ENCODE data around the gene RFC2. TPM values are rescaled to one million over a fixed set of nuclear protein-coding genes. Genes with fewer than 3 reads are reported as not detected.

Gene RFC2
- total RNA-seq, 4 donors from 2014 or later = 5.8 to 23.1 (median 7.3) TPM

DNA sequence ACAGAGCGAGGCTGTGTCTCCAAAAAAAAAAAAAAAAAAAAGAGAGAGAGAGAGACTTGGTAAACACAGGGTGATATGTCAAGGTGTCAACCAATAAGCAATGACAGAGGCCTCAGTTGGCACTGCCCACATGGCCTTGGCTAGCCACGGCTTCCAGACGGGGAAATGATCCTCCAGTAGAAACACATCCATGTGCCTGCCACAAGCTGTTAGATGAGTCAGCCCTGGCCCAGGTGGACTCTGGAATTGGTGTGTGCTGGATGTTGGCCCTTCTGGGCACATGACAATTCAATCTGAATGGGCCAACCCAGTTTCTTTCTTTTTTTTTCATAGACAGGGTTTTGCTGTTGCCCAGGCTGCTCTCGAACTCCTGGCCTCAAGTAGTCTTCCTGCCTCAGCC is 13.7 kb downstream of the RFC2 start:
- Histone ChIP-seq H3K4me1 (peaks cover 0 to 3% (median 0%) of the 10 kb centered on the region in 4 donors), H3K4me3 (no peak overlapping the region), H3K9me3 (no peaks in the 10 kb centered on the region), H3K27ac (peak overlapping the region in 1 of 4 donors; percentile 1), H3K36me3 (peaks cover 0 to 77% (median 0%) of the 10 kb centered on the region in 3 donors), H3K27me3 (no peaks in the 10 kb centered on the region)
- DNase-seq = peak in 2 of 3 donors; percentile 80 to 88
- TF ChIP-seq, protein P1, sequence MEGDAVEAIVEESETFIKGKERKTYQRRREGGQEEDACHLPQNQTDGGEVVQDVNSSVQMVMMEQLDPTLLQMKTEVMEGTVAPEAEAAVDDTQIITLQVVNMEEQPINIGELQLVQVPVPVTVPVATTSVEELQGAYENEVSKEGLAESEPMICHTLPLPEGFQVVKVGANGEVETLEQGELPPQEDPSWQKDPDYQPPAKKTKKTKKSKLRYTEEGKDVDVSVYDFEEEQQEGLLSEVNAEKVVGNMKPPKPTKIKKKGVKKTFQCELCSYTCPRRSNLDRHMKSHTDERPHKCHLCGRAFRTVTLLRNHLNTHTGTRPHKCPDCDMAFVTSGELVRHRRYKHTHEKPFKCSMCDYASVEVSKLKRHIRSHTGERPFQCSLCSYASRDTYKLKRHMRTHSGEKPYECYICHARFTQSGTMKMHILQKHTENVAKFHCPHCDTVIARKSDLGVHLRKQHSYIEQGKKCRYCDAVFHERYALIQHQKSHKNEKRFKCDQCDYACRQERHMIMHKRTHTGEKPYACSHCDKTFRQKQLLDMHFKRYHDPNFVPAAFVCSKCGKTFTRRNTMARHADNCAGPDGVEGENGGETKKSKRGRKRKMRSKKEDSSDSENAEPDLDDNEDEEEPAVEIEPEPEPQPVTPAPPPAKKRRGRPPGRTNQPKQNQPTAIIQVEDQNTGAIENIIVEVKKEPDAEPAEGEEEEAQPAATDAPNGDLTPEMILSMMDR (IDR thresholded peaks at IDR 0.05) = no peak
- no peak for TF ChIP-seq POLR2A (IDR thresholded peaks at IDR 0.05)

DNA sequence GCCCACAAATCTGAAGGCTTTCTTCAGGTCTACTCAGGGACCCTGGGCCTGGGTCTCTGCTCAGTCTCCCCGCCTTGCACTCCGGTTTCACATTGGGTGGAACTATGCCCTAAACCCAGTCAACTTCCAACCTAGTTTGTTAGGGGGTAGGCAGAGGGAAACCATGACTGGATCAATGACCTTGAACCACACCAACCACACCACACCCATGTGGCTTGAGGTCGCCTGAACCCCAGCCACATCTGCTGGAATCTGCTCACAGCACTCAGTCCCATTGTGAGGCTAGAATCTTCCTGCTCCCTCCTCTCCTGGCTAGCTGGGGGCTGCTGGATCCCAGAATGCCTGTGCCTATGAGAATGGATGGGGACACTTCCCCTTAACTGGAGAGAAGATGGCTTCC is 17.9 kb downstream of the RFC2 start:
- no peak overlapping the region for H3K4me3 ChIP-seq
- no peak overlapping the region for H3K27ac ChIP-seq
- no peak for TF ChIP-seq POLR2A (IDR thresholded peaks at IDR 0.05)
- TF ChIP-seq, protein P1 (IDR thresholded peaks at IDR 0.05) = no peak
- peaks cover 0 to 73% (median 0%) of the 10 kb centered on the region in 3 donors for H3K36me3 ChIP-seq
- H3K9me3 ChIP-seq = no peaks in the 10 kb centered on the region
- no peaks in the 10 kb centered on the region for H3K4me1 ChIP-seq
- H3K27me3 ChIP-seq = no peaks in the 10 kb centered on the region
- DNase-seq = no peak

DNA sequence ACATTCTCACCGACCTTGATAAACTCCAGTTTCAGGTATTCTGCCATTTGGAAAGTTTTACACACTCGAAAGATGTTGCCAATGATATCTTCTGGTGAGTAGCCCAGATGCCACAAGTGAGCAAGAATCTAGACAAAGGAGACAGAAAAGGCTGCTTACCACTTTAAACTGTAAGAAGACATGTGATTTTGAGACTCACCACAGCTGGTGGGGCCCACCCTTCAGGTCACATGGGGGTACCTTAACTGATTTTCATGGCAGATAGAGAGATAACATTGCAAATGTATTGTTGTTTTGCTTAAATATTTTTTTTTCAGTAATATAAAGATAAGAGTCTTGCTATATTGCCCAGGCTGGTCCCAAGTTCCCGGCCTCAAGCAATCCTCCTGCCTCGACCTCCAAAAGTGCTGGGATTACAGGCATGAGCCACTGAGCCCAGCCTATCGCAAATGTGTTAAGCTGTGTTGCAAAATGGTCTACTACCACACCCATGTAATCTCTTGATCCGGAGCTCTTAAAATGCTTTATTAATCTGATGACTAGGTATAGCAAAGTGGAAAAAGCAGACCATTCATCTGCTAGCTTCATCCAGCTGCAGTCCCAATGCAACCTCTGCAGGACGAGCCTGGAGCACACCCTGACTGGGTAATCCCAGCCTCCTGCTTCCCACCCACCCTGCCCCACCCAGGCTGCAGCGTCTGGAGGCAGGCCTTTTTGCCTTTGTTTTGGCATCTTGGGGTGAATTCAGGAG is 18.5 kb downstream of the RFC2 start:
- Histone ChIP-seq H3K4me1 (no peaks in the 10 kb centered on the region), H3K27ac (no peak overlapping the region), H3K27me3 (no peaks in the 10 kb centered on the region), H3K9me3 (no peaks in the 10 kb centered on the region), H3K36me3 (peaks cover 0 to 73% (median 0%) of the 10 kb centered on the region in 3 donors), H3K4me3 (no peak overlapping the region)
- no peak for DNase-seq
- TF ChIP-seq POLR2A (IDR thresholded peaks at IDR 0.05) = no peak
- TF ChIP-seq, protein P1 (IDR thresholded peaks at IDR 0.05) = no peak

DNA sequence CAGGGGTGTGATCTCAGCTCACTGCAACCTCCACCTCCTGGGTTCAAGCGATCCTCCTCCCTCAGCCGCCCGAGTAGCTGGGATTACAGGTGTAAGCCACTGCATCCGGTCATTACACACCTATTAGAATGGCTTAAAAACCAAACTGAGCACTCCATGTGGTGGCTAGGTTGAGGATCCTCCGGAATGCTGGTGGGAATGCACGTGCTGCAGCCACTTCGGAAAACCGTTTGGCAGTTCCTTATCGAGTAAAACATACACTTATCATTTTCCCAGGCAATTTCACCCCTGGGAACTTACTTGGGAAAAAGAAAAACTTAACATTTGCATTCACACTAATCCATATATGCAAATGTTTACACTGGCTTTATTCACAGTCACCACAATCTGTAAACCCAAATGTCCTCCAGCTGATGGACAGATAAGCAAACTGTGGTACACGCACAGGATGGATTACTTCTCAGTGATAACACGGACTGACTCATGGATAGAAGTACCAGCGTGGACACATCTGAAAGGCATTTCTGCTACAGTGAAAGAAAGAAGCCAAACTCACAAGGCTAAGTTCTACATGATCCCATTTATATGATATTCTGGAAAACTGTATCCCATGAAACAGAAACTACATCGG is 20.4 kb downstream of the RFC2 start:
- Histone ChIP-seq H3K4me3 (no peak overlapping the region), H3K36me3 (peaks cover 0 to 61% (median 0%) of the 10 kb centered on the region in 3 donors), H3K27me3 (no peaks in the 10 kb centered on the region), H3K9me3 (no peaks in the 10 kb centered on the region), H3K27ac (no peak overlapping the region), H3K4me1 (no peaks in the 10 kb centered on the region)
- TF ChIP-seq, protein P1 (IDR thresholded peaks at IDR 0.05) = no peak
- no peak for TF ChIP-seq POLR2A (IDR thresholded peaks at IDR 0.05)
- no peak for DNase-seq

DNA sequence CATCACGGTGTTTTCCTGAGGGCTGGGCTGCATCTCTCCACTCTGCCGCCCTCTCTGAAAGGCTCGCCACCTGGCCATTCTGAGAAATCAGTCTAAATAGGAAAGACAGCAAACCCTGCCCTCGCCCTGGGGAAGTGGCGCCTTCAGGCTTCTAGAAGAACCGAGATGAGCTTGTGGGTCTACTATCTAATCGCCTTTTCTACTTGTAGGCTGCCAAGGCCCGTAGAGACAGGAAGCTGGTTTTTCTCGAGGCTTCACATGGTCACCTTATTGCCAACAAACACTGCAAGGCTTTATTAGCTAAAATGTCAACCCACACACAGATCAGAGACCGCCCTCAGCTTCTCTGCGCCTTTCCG is 23.0 kb downstream of the RFC2 start:
- DNase-seq = peak in 2 of 3 donors; percentile 74 to 78
- no peaks in the 10 kb centered on the region for H3K4me1 ChIP-seq
- peak overlapping the region in 1 of 4 donors; percentile 69 for H3K27ac ChIP-seq
- no peaks in the 10 kb centered on the region for H3K27me3 ChIP-seq
- TF ChIP-seq POLR2A (IDR thresholded peaks at IDR 0.05) = no peak
- TF ChIP-seq, protein P1 (IDR thresholded peaks at IDR 0.05) = no peak
- H3K4me3 ChIP-seq = no peak overlapping the region
- H3K36me3 ChIP-seq = peaks cover 0 to 36% (median 0%) of the 10 kb centered on the region in 3 donors
- no peaks in the 10 kb centered on the region for H3K9me3 ChIP-seq
